HG03342 (cell line): ENCODE data around the gene PTTG1.
A peak's percentile ranks its signal among the peaks of the same experiment; 100 is the strongest.

Source experiments
- ATAC-seq: cut with Tn5 transposase; IDR thresholded peaks from one replicate; pipeline ENCODE4 v1.9.1; 2021; ENCODE audit warnings: mild to moderate bottlenecking, moderate library complexity; ENCODE audit not compliant: unreplicated experiment

PTTG1 gene

GRCh38 chr5:160421625-160422258, at the start of gene PTTG1:
Gene PTTG1 (plus strand): TSS chr5:160421855. CDS start chr5:160422313, 458 bp downstream.
- peak; percentile 68 for ATAC-seq

- ATAC-seq: no peak
These were observed 46.5 kb upstream of the PTTG1 start for GRCh38 chr5:160375166-160375565.

DNA sequence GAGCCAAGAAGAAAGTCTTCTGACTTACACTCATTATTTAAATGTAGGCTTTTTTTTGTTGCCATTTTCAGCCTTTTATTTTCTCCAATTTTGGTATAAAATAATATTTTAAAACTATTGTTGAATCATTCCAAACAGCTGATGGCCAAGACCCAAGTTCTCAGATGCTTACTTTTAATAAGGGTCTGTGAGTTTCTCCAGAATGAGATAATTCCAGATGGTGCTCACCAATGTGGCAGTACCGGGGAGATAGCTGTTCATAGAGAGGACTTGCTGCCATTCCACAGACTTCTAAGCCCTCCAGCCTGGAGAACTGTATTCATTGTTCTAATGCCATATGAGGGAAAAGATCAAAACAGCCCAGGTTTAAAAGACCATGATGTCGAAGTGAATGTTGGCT, 46.0 kb upstream of the PTTG1 start:
- ATAC-seq: no peak

DNA sequence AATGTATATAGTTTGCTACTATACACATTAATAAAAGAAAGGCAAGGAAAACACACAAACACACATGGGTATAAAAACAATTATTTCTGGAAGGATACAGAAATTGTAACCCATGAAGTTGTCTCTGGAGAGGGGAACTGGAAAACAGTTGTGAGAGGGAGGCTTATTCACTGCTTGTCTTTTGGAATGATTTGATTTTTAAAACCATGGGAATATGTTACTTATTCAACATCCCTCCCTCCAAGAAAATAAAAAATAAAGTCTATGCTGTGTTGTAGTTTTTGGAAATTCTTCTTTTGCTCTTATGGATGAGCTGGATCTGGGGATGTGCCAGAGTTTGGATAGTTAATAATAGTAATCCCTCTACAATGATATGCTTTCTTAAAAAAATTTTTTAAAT, 45.2 kb upstream of the PTTG1 start:
- ATAC-seq: no peak

GRCh38 chr5:160377651-160378050, 44.0 kb upstream of the PTTG1 start:
- no peak for ATAC-seq

DNA sequence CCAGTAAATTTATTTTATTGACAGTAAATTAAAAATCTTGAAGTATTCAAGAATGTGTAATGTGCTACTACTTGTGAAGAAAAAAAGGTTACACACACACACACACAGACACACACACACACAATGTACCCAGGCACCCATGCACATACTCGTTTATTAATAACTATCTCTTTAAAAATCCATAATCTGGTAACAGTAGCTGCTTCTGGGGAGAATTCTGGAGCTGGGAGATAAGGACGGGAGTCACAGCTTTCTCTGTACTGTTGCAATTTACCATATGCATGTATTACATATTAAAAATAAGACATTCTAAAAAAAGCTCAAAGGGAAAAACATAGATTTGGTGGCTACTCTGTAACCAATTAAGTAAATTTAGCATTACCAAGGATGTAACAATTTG, 43.3 kb upstream of the PTTG1 start:
- no peak for ATAC-seq

DNA sequence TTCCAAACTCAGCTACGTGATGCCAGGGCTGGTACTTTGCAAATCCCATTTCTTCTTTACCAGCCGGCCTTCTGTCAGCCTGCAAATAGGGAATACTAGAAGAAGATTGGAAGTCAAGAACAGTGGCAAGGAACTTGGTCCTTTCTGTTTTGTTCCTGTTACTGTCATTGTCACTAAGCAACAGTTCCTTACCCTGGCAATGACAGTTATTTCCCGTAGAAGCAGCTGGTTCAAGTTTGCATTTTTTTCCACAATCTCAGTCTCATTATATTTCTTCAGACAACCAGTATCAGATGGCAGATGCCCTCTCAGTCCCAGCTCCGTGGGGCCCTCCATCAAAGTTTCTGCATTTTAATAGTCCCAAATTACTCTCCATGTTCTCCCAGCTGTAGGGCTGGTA, 42.1 kb upstream of the PTTG1 start:
- no peak for ATAC-seq

DNA sequence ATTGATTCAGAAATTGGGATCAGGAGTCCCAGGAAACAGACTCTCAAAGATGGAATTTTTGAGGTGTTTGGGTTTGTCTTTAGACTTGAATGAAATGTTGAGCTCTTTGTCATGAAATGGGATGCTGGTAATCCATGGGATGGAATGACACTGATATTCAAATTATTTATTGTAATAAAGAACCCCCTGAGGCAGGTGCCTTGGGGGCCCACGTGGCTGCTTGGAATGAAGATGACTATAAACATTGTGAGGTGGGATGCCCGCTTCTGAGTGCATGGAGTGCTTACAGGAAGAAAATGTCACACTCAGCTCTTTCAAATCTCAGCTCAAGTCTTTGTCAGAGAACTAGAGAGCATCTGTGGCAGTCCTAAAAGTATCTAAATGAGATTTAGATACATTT, 41.6 kb upstream of the PTTG1 start:
- ATAC-seq: no peak

DNA sequence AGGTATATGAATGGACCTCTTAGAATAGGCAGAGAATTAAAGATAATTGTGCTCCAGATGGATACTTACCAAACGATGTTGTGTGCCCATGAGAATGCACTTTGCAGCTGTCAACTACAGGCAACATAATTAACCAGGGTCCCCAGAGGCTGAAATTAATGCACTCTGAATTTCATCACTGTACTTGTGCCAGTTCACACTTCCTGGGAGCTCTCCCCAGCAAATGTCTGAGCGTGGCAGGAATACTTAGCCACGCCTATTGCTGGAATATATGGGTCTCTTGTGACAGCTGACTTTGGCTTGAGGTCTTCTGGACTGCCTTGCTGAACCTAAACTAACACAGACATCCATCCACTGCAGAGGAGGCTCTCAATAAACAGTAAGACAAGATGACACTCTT, 39.3 kb upstream of the PTTG1 start:
- ATAC-seq: no peak

- ATAC-seq: no peak
These were observed 37.0 kb upstream of the PTTG1 start for GRCh38 chr5:160384681-160385080.

DNA sequence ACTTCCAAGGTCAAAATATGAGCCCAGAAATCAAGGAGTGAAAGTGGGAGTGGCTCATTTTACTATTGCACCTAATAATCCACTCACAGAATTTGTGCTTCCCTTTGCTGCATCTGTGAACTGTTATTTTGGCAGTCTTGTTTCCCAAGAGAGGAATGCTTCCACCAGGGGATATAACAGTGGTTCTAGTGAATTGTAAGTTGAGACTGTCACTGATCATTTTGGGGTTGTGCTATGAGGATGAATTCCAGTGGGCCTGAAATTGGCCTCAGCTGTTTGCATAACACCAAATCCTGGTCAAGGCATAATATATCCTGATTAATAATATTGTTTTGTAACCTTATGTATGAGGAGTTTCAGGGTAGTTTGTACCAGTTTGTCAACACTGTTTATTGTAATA, 36.2 kb upstream of the PTTG1 start:
- no peak for ATAC-seq

- no peak for ATAC-seq
These were observed 34.2 kb upstream of the PTTG1 start for GRCh38 chr5:160387445-160387844.

- ATAC-seq: no peak
These were observed 30.6 kb upstream of the PTTG1 start for GRCh38 chr5:160390787-160391696.

DNA sequence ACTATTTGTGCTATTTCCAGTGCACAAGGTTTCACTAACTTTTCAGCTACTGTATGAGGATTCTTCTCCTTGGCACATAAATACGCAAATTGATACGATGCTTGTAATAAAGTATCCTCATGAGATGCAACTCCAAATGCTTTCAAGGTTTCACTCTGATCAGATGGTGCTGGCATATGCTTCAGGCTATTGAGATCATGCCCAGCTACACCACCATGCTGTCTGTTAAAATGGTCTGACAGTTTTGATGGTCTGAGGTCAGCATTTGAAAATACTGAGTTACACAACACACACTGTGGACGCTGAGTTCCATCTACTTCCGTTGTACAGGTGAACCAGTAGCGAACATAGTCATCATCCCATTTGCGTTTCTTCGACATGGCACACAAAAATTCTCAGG, 26.5 kb upstream of the PTTG1 start:
- ATAC-seq: no peak

GRCh38 chr5:160397492-160397891, 24.2 kb upstream of the PTTG1 start:
- no peak for ATAC-seq

DNA sequence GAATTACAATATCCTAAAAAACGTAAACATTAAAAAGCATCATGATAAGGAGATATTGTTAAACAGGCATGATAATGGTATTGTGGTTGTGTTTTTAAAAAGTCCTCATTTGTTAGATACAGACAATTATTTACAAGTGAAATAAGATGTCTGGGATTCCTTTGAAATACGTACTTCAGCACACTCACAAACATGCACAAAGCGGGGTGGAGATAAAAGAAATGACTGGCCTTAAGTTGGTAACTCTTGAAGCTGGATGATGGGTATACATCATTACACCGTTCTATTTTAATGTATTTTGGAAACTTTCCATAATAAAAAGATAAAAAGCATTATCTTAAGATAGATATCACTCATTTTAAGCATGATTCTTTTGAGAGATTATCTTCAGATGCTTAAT, 22.8 kb upstream of the PTTG1 start:
- no peak for ATAC-seq

DNA sequence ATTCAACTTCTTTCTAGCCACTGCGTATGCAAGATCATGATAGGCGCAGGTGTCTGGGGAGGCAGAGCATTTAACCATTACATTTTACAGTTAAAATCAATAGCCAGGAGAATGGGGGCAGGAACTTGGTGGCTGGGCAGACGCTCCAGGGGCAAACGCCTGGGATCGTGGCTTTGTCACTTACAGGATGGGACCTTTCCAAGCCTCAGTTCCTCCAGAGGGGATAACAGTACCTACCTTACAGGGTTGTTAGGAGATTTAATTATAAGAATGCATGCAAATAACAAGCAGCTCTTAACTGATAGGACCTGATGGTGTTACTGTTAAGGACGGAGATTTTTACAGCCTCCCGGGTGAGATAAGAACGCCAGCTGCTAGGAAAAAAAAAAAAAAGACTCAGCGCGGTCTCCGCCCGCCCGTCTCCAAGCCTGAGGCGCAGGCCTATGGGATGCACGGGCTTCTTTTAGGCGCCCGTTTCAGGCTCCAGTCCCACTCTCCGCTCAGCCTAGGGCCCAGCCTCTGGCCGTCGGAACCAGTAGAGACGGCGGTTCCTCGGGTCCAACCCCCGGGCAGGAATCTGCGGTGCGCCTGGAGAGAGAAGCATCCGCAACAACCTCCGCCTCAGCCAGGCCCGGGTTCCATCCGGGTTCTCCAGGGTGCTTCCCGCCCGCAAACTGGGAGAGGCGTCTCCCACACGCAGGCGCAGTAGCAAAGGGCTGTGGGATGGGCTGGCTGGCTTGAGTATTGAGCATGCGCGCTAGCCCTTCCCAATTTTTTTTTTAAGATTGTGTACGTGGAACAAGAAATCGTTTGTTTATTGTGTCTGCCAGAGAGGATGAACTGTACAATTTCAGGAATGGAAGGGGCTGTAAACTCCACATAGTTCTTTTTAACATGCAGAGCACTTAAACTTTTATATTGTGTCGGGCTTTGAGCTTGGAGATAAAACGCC, 22.0 kb upstream of the PTTG1 start, which contains the start of gene FAM200C:
TSS of gene FAM200C (minus strand) at position 653 of the 952 bp plus-strand sequence. CDS start 4,564 bp downstream, outside the sequence.
- ATAC-seq: peak; percentile 82

- ATAC-seq: peak; percentile 69
These were observed 2.8 kb upstream of the PTTG1 start, which contains the start of gene SLU7 for GRCh38 chr5:160418561-160419457. Gene SLU7 (minus strand): TSS chr5:160419081. CDS start chr5:160415294, 3,787 bp downstream.

- no peak for ATAC-seq
These were observed 2.0 kb upstream of the PTTG1 start for GRCh38 chr5:160419458-160420330.
